SIG-M5 (cell line): ENCODE data around the gene PLXNB1.
"Not testable (repeated sequence)": the region's sequence is repeated elsewhere in the genome, so short reads cannot be mapped to it uniquely, and the experiment has no call there.

Experiments
- DNase-seq: peaks from one replicate; lab custom pipeline; 2025; lab: John Stamatoyannopoulos, UW

Gene PLXNB1

GRCh38 chr3:48429960-48430707 is at the start of gene PLXNB1:
Gene PLXNB1 (minus strand): TSS chr3:48430086. CDS start chr3:48424611, 5,475 bp downstream.
- DNase-seq, result no peak

GRCh38 chr3:48478626-48479555 is 49.0 kb upstream of the PLXNB1 start:
- DNase-seq, result no peak

- no peak for DNase-seq
Observed at GRCh38 chr3:48477959-48478520, 48.2 kb upstream of the PLXNB1 start.

GRCh38 chr3:48476426-48477053 is 46.7 kb upstream of the PLXNB1 start:
- DNase-seq, result no peak

- no peak for DNase-seq
Observed at GRCh38 chr3:48475188-48475587, 45.3 kb upstream of the PLXNB1 start.

- DNase-seq, result no peak
Observed at GRCh38 chr3:48474619-48475018, 44.7 kb upstream of the PLXNB1 start.

GRCh38 chr3:48474031-48474430 is 44.1 kb upstream of the PLXNB1 start:
- not testable (repeated sequence) for DNase-seq

GRCh38 chr3:48473617-48473952 is 43.7 kb upstream of the PLXNB1 start:
- no peak for DNase-seq

- DNase-seq, result peak; percentile 91
Observed at GRCh38 chr3:48472923-48473616, 43.2 kb upstream of the PLXNB1 start.

GRCh38 chr3:48472673-48472922 is 42.7 kb upstream of the PLXNB1 start:
- DNase-seq, result no peak

GRCh38 chr3:48470286-48470685 is 40.4 kb upstream of the PLXNB1 start:
- DNase-seq, result no peak

- DNase-seq, result no peak
Observed at GRCh38 chr3:48469046-48469915, 39.4 kb upstream of the PLXNB1 start.

GRCh38 chr3:48468329-48468731 is 38.4 kb upstream of the PLXNB1 start:
- no peak for DNase-seq

GRCh38 chr3:48467473-48468267 is 37.8 kb upstream of the PLXNB1 start:
- DNase-seq, result no peak

- no peak for DNase-seq
Observed at GRCh38 chr3:48467110-48467454, 37.2 kb upstream of the PLXNB1 start.

- DNase-seq, result no peak
Observed at GRCh38 chr3:48466386-48467109, 36.7 kb upstream of the PLXNB1 start.

- peak; percentile 51 for DNase-seq
Observed at GRCh38 chr3:48465531-48466378, 35.9 kb upstream of the PLXNB1 start.

GRCh38 chr3:48465237-48465530 is 35.3 kb upstream of the PLXNB1 start:
- DNase-seq, result no peak

GRCh38 chr3:48464713-48465221 is 34.9 kb upstream of the PLXNB1 start:
- no peak for DNase-seq
